GM18498 (cell line): ENCODE measurements around the gene MAP3K7.
"Not testable (repeated sequence)": the region's sequence is repeated elsewhere in the genome, so short reads cannot be mapped to it uniquely, and the experiment has no call there.

ENCODE experiments used
- ATAC-seq: cut with Tn5 transposase; IDR thresholded peaks from one replicate; pipeline ENCODE4 v1.9.1; 2021; ENCODE audit warnings: mild to moderate bottlenecking, moderate library complexity; ENCODE audit not compliant: unreplicated experiment

MAP3K7 gene

GRCh38 chr6:90578894-90579549 is 7.8 kb downstream of the MAP3K7 start:
- ATAC-seq, result no peak

GRCh38 chr6:90575267-90575666 is 11.6 kb downstream of the MAP3K7 start:
- ATAC-seq, result no peak

GRCh38 chr6:90574610-90575009 is 12.3 kb downstream of the MAP3K7 start:
- ATAC-seq, result no peak

- ATAC-seq, result no peak
Measured at GRCh38 chr6:90573624-90574023, 13.2 kb downstream of the MAP3K7 start.

GRCh38 chr6:90572856-90573255 is 14.0 kb downstream of the MAP3K7 start:
- no peak for ATAC-seq

GRCh38 chr6:90569223-90569622 is 17.6 kb downstream of the MAP3K7 start:
- no peak for ATAC-seq

GRCh38 chr6:90567682-90568081 is 19.2 kb downstream of the MAP3K7 start:
- ATAC-seq, result not testable (repeated sequence)

- not testable (repeated sequence) for ATAC-seq
Measured at GRCh38 chr6:90562341-90562740, 24.5 kb downstream of the MAP3K7 start.

- no peak for ATAC-seq
Measured at GRCh38 chr6:90559931-90560330, 26.9 kb downstream of the MAP3K7 start.

- ATAC-seq, result no peak
Measured at GRCh38 chr6:90557006-90557405, 29.9 kb downstream of the MAP3K7 start.

GRCh38 chr6:90547991-90548390 is 38.9 kb downstream of the MAP3K7 start:
- ATAC-seq, result no peak

- no peak for ATAC-seq
Measured at GRCh38 chr6:90547079-90547478, 39.8 kb downstream of the MAP3K7 start.

- no peak for ATAC-seq
Measured at GRCh38 chr6:90545448-90545847, 41.4 kb downstream of the MAP3K7 start.

GRCh38 chr6:90544741-90545140 is 42.1 kb downstream of the MAP3K7 start:
- no peak for ATAC-seq

GRCh38 chr6:90544081-90544480 is 42.8 kb downstream of the MAP3K7 start:
- ATAC-seq, result no peak

- ATAC-seq, result no peak
Measured at GRCh38 chr6:90541221-90541620, 45.7 kb downstream of the MAP3K7 start.

- no peak for ATAC-seq
Measured at GRCh38 chr6:90538278-90539046, 48.4 kb downstream of the MAP3K7 start.

GRCh38 chr6:90537723-90538258 is 49.1 kb downstream of the MAP3K7 start:
- ATAC-seq, result no peak

- no peak for ATAC-seq
Measured at GRCh38 chr6:90537027-90537426, 49.8 kb downstream of the MAP3K7 start.

- ATAC-seq, result no peak
Measured at GRCh38 chr6:90536520-90536919, 50.4 kb downstream of the MAP3K7 start.

- ATAC-seq, result no peak
Measured at GRCh38 chr6:90534337-90535025, 52.4 kb downstream of the MAP3K7 start.
